Glutamatergic neuron (in vitro differentiated cells): ENCODE measurements around the gene GPR78. TPM values are rescaled to one million over a fixed set of nuclear protein-coding genes. Genes with fewer than 3 reads are reported as not detected.

Source experiments
- DNase-seq: peaks from one replicate; pipeline ENCODE4 v3.0.0; 2022
- H3K27ac Mint-ChIP-seq: one replicate; pipeline ENCODE4 v1.8.0; 2020; ENCODE audit warnings: mild to moderate bottlenecking, mixed read lengths, inconsistent platforms; ENCODE audit not compliant: unreplicated experiment
- H3K27me3 Mint-ChIP-seq: one replicate; pipeline ENCODE4 v1.8.0; 2020; ENCODE audit warnings: mild to moderate bottlenecking, moderate library complexity, mixed read lengths, inconsistent platforms; ENCODE audit not compliant: unreplicated experiment
- H3K36me3 Mint-ChIP-seq: one replicate; pipeline ENCODE4 v1.8.0; 2020; ENCODE audit warnings: mild to moderate bottlenecking, mixed read lengths, inconsistent platforms; ENCODE audit not compliant: unreplicated experiment
- H3K4me1 Mint-ChIP-seq: one replicate; pipeline ENCODE4 v1.8.0; 2020; ENCODE audit warnings: mild to moderate bottlenecking, low read depth, mixed read lengths, inconsistent platforms; ENCODE audit not compliant: unreplicated experiment
- H3K4me3 Mint-ChIP-seq: one replicate; pipeline ENCODE4 v1.8.0; 2020; ENCODE audit warnings: mild to moderate bottlenecking, mixed read lengths, inconsistent platforms; ENCODE audit not compliant: unreplicated experiment
- H3K9me3 Mint-ChIP-seq: one replicate; pipeline ENCODE4 v1.8.0; 2020; ENCODE audit warnings: mild to moderate bottlenecking, moderate library complexity, mixed read lengths, inconsistent platforms; ENCODE audit not compliant: unreplicated experiment
- total RNA-seq: library from RNA; stranded (reverse); fragmentation: NEBNext Ultra II Directional; extraction: Animal tissue kit (Norgen Biotek cat#: 25700); gene quantifications from one replicate; pipeline ENCODE4 v1.2.1, GENCODE V29; 2021; ENCODE audit not compliant: unreplicated experiment
- TF ChIP-seq, protein P1 (sequence below): fragments of 200-600 bp; sonication (generic); IDR thresholded peaks from one replicate; pipeline ENCODE4 v1.5.0; 2021; ENCODE audit not compliant: partially characterized antibody, unreplicated experiment

Gene GPR78
- total RNA-seq, 1 donor from 2014 or later, result 0.17 TPM

DNA sequence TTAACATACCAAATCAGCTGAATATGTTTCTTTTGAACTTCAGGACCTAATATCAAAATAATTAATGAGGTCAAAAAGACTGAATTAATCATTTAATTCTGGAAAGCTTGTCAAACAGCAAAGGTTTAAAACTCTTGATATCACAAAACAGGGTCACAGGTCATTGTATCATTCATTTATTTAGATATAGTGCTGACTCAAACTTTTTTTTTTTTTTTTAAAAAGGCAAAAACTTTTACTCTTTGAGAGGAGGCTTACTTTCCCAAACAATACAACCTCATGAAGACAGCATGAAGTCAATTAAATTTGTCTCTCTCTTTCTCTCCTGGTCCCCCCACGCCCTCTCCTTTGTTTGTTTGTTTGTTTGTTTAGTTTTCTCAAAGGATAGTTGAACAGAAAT is 15.6 kb upstream of the GPR78 start:
- Mint-ChIP-seq H3K4me1 (no peaks in the 10 kb centered on the region), H3K36me3 (no peaks in the 10 kb centered on the region), H3K27me3 (peaks cover under 1% of the 10 kb centered on the region), H3K9me3 (peaks cover under 1% of the 10 kb centered on the region), H3K27ac (no peak overlapping the region), H3K4me3 (no peak overlapping the region)
- no peak for DNase-seq
- TF ChIP-seq, protein P1, sequence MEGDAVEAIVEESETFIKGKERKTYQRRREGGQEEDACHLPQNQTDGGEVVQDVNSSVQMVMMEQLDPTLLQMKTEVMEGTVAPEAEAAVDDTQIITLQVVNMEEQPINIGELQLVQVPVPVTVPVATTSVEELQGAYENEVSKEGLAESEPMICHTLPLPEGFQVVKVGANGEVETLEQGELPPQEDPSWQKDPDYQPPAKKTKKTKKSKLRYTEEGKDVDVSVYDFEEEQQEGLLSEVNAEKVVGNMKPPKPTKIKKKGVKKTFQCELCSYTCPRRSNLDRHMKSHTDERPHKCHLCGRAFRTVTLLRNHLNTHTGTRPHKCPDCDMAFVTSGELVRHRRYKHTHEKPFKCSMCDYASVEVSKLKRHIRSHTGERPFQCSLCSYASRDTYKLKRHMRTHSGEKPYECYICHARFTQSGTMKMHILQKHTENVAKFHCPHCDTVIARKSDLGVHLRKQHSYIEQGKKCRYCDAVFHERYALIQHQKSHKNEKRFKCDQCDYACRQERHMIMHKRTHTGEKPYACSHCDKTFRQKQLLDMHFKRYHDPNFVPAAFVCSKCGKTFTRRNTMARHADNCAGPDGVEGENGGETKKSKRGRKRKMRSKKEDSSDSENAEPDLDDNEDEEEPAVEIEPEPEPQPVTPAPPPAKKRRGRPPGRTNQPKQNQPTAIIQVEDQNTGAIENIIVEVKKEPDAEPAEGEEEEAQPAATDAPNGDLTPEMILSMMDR, result no peak

DNA sequence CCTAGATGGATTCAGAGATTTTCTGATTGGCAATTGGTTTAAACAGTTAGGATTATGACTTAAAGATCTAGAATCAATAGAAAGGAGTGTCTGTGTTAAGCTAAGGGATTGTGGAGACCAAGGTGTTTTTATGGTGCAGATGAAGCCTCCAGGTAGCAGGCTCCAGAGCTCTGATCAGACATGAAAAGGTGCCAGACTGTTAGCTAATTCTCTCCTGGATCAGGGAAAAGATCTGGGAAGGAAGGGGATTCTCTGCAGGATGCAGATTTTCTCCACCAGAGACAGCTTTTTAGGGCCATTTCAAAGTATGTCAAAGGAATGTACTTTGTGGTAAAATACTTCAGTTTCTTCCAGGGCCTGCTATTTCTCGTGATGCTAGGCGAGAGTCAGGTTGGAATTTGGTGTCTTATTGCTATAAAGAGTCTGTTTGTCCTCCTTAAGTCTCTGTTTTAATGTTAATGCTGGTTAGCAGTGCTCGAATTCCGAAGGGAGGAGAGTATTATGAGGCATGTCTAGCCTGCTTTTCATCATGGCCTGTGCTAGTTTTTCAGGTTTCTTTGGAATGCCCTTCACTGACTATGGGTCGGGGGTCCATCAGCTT is 12.0 kb upstream of the GPR78 start:
- Mint-ChIP-seq H3K9me3 (no peaks in the 10 kb centered on the region), H3K4me3 (no peak overlapping the region), H3K27me3 (peaks cover 2% of the 10 kb centered on the region), H3K27ac (no peak overlapping the region), H3K36me3 (no peaks in the 10 kb centered on the region), H3K4me1 (no peaks in the 10 kb centered on the region)
- no peak for DNase-seq
- TF ChIP-seq, protein P1, result no peak

DNA sequence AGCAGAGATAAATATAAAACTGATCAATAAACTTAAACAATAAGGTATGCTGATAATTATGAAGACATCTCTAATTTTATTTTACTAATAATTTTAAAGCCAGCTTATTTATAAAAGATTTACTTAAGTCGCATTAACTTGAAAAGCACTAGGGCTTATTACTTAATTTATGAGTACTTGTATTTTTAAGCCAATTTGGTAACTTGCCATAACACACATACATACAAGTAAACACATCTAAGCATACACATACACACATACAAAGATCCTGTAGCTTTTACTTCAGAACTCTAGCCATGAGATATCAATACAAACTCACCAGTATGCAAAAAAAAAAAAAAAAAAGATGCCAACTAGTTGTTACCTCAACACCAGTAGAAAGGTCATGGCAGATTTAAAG is 10.0 kb upstream of the GPR78 start:
- H3K27ac Mint-ChIP-seq, result no peak overlapping the region
- H3K27me3 Mint-ChIP-seq, result peaks cover 2% of the 10 kb centered on the region
- no peak for DNase-seq
- TF ChIP-seq, protein P1, result no peak
- H3K4me1 Mint-ChIP-seq, result no peaks in the 10 kb centered on the region
- H3K9me3 Mint-ChIP-seq, result no peaks in the 10 kb centered on the region
- H3K36me3 Mint-ChIP-seq, result no peaks in the 10 kb centered on the region
- no peak overlapping the region for H3K4me3 Mint-ChIP-seq

DNA sequence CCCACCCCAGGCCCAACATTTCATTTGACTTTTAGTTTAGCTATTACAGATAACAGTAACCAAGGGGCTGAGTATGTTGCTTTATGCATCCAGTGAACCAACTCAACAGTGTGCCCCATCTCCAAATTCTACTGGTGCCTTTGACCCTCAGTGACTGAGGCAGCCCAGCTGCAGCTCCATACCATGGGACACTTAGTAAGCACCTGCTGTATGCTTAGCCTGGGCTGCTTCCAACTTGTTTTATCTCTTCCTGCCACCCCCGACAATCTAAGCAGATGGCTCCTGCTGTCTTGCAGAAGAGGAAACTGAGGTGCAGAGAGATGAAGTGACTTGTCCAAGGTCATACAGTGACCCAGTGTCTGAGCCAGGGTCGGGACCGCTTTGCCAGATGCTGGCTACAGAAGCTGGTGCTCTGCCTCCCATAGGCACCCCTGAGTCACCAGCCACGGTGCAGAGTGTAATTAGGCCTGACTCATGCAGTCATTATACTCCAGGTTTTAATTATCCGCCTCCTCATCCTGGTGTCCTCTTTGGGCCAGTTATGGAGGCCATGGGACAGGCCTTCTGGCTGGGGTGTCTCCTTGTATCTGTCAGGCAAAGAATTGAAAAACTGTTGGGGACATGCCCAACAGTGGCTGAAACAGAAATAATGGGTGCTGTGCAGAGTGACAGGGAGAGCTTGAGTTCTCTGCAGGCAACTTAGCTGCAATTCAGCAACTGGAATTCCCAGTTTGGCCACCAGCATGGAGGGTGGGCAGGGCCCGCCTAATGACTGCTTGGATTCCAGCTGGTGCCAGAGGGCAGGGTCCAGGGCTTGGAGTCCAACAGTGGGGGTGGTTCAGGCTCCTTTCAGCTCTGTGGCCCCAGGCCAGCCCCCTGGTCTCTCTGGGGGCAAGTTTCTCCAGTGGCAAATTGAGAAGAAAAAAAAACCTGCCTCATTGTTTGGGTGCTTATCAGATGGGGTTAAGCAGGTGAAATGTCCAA is 8.2 kb upstream of the GPR78 start:
- Mint-ChIP-seq H3K9me3 (no peaks in the 10 kb centered on the region), H3K4me1 (no peaks in the 10 kb centered on the region), H3K36me3 (no peaks in the 10 kb centered on the region), H3K4me3 (no peak overlapping the region), H3K27ac (no peak overlapping the region), H3K27me3 (peaks cover 2% of the 10 kb centered on the region)
- DNase-seq, result no peak
- TF ChIP-seq, protein P1, result no peak

DNA sequence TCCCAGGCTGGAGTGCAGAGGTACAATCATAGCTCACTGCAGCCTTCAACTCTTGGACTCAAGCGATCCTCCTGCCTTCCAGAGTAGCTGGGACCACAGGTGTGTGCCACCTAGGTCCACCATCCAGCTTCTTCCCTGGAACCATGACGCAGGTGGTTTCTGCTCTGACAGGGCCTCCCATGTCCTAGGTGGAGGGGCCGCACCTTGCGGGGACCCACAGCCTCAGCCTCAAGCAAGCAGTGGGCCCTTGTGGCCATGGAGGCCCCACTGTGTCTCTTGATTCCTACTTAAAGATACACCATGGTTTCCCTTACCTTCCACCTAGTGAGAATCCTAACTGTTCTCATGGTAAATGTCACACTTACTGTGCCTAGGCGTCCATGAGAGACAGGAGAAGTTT is 6.9 kb upstream of the GPR78 start:
- Mint-ChIP-seq H3K4me1 (no peaks in the 10 kb centered on the region), H3K36me3 (no peaks in the 10 kb centered on the region), H3K27ac (no peak overlapping the region), H3K4me3 (no peak overlapping the region), H3K27me3 (peaks cover 5% of the 10 kb centered on the region), H3K9me3 (peaks cover 5% of the 10 kb centered on the region)
- DNase-seq, result no peak
- TF ChIP-seq, protein P1, result no peak
